GM23338 (cell line): ENCODE data around the gene CDK14. TPM values are rescaled to one million over a fixed set of nuclear protein-coding genes. Genes with fewer than 3 reads are reported as not detected.

ENCODE experiments used
- ATAC-seq: fragments of 200-7000 bp; cut with Tn5 transposase; 3 replicates; pipeline ENCODE4 v1.9.1; 2020
- DNase-seq: peaks from one replicate; pipeline ENCODE4 v3.0.0-alpha.2; 2015; ENCODE audit warnings: low spot score
- H2AFZ ChIP-seq: fragments of 200-600 bp; sonication (generic); 2 replicates; pipeline ENCODE4 v1.8.0; 2016; ENCODE audit warnings: antibody characterized with exemption, mild to moderate bottlenecking, moderate library complexity
- H3F3A ChIP-seq: fragments of 200-600 bp; sonication (generic); replicated peaks from 2 replicates; pipeline ENCODE4 v1.8.0; 2017; ENCODE audit warnings: antibody characterized with exemption, mixed run types, low read depth
- H3K27ac ChIP-seq: fragments of 200-600 bp; sonication (generic); 2 replicates; pipeline ENCODE4 v1.6.1; 2016; ENCODE audit warnings: low read depth
- H3K27me3 ChIP-seq: fragments of 200-600 bp; sonication (generic); 2 replicates; pipeline ENCODE4 v1.8.0; 2016; ENCODE audit warnings: mild to moderate bottlenecking, mixed run types, moderate library complexity; ENCODE audit not compliant: insufficient read depth
- H3K36me3 ChIP-seq: fragments of 200-600 bp; sonication (generic); 2 replicates; pipeline ENCODE4 v1.8.0; 2016; ENCODE audit warnings: mild to moderate bottlenecking; ENCODE audit not compliant: insufficient read depth
- H3K4me1 ChIP-seq: fragments of 200-600 bp; sonication (generic); 2 replicates; pipeline ENCODE4 v1.8.0; 2016; ENCODE audit warnings: mild to moderate bottlenecking, moderate library complexity; ENCODE audit not compliant: insufficient read depth
- H3K4me2 ChIP-seq: fragments of 200-600 bp; sonication (generic); 2 replicates; pipeline ENCODE4 v1.7.1; 2017; ENCODE audit warnings: mixed run types
- H3K4me3 ChIP-seq: fragments of 200-600 bp; sonication (generic); 2 replicates; pipeline ENCODE4 v1.6.1; 2016; ENCODE audit warnings: mixed run types
- H3K79me2 ChIP-seq: fragments of 200-600 bp; sonication (generic); replicated peaks from 2 replicates; pipeline ENCODE4 v1.8.0; 2017; ENCODE audit warnings: mild to moderate bottlenecking; ENCODE audit not compliant: insufficient read depth
- H3K9me2 ChIP-seq: fragments of 200-600 bp; sonication (generic); 2 replicates; pipeline ENCODE4 v1.8.0; 2017; ENCODE audit not compliant: insufficient read depth
- H4K20me1 ChIP-seq: fragments of 200-600 bp; sonication (generic); replicated peaks from 2 replicates; pipeline ENCODE4 v1.8.0; 2017; ENCODE audit warnings: mild to moderate bottlenecking; ENCODE audit not compliant: insufficient read depth
- H3K27ac Mint-ChIP-seq: 2 replicates; pipeline ENCODE4 v1.8.0; 2020; ENCODE audit warnings: inconsistent platforms, mild to moderate bottlenecking, moderate library complexity, mixed read lengths
- H3K27me3 Mint-ChIP-seq: 3 replicates; pipeline ENCODE4 v1.8.0; 2022; ENCODE audit warnings: low read depth, mild to moderate bottlenecking, moderate library complexity, mixed read lengths, inconsistent platforms; ENCODE audit not compliant: insufficient read depth, poor library complexity
- H3K36me3 Mint-ChIP-seq: 3 replicates; pipeline ENCODE4 v1.8.0; 2021; ENCODE audit warnings: low read depth, mild to moderate bottlenecking, inconsistent platforms, moderate library complexity, mixed read lengths
- H3K4me1 Mint-ChIP-seq: 3 replicates; pipeline ENCODE4 v1.8.0; 2020; ENCODE audit warnings: mild to moderate bottlenecking, inconsistent platforms, mixed read lengths
- H3K4me3 Mint-ChIP-seq: 3 replicates; pipeline ENCODE4 v1.8.0; 2021; ENCODE audit warnings: moderate library complexity, mild to moderate bottlenecking, inconsistent platforms, mixed read lengths
- H3K9me3 Mint-ChIP-seq: 3 replicates; pipeline ENCODE4 v1.8.0; 2020; ENCODE audit warnings: moderate library complexity, mild to moderate bottlenecking, inconsistent platforms, mixed read lengths
- CREB1 ChIP-seq: fragments of 250-450 bp; sonication (Bioruptor Pico); IDR thresholded peaks from 2 replicates; pipeline ENCODE4 v1.5.0; 2020; ENCODE audit warnings: low read depth, mild to moderate bottlenecking, moderate library complexity
- ETS1 ChIP-seq: IDR thresholded peaks from 2 replicates; pipeline ENCODE4 v1.6.1; 2016; ENCODE audit warnings: antibody characterized with exemption
- EZH2 ChIP-seq: fragments of 200-600 bp; sonication (generic); IDR thresholded peaks from one replicate; pipeline ENCODE4 v1.8.0; 2017; ENCODE audit warnings: antibody characterized with exemption, mild to moderate bottlenecking, low read depth; ENCODE audit not compliant: unreplicated experiment
- EZH2phosphoT487 ChIP-seq: fragments of 200-600 bp; sonication (generic); IDR thresholded peaks from one replicate; pipeline ENCODE4 v1.8.1; 2018; ENCODE audit warnings: antibody characterized with exemption; ENCODE audit not compliant: unreplicated experiment
- JUNB ChIP-seq: IDR thresholded peaks from one replicate; pipeline ENCODE4 v1.6.1; 2016; ENCODE audit warnings: antibody characterized with exemption; ENCODE audit not compliant: unreplicated experiment
- POLR2AphosphoS5 ChIP-seq: IDR thresholded peaks from 2 replicates; pipeline ENCODE4 v1.6.1; 2016; ENCODE audit warnings: antibody characterized with exemption, low read depth
- REST ChIP-seq: IDR thresholded peaks from one replicate; pipeline ENCODE4 v1.6.1; 2018; ENCODE audit warnings: antibody characterized with exemption; ENCODE audit not compliant: unreplicated experiment
- STAT1 ChIP-seq: IDR thresholded peaks from one replicate; pipeline ENCODE4 v1.6.1; 2016; ENCODE audit warnings: antibody characterized with exemption; ENCODE audit not compliant: unreplicated experiment
- ZNF114 ChIP-seq: fragments of 250-450 bp; sonication (Bioruptor Pico); IDR thresholded peaks from 2 replicates; pipeline ENCODE4 v1.5.0; 2020; ENCODE audit warnings: mild to moderate bottlenecking, moderate library complexity
- ZNF331 ChIP-seq: fragments of 250-450 bp; sonication (Bioruptor Pico); IDR thresholded peaks from 2 replicates; pipeline ENCODE4 v1.5.0; 2020; ENCODE audit warnings: low read depth, mild to moderate bottlenecking, moderate library complexity
- ZNF462 ChIP-seq: fragments of 250-450 bp; sonication (Bioruptor Pico); IDR thresholded peaks from 2 replicates; pipeline ENCODE4 v1.5.0; 2020; ENCODE audit warnings: mild to moderate bottlenecking, moderate library complexity
- polyA plus RNA-seq: library from polyadenylated mRNA; unstranded; fragments of >200 nt; fragmentation: Nextera tagmentation; extraction: Ambion mirVana; gene quantifications from 2 replicates; pipeline ENCODE4 v1.2.1, GENCODE V29; 2016
- total RNA-seq: library from RNA; depleted of rRNA; stranded (reverse); fragments of >200 nt; shearing (Covaris generic); gene quantifications from 2 replicates; pipeline ENCODE4 v1.2.3, GENCODE V29; 2014

The CDK14 gene
- total and polyA plus RNA-seq, 2 experiments from 2014 or later: 11.2 to 24.0 TPM

GRCh38 chr7:90777465-90777864 lies 181.3 kb downstream of the CDK14 start (continued):
- no peak for TF ChIP-seq ZNF462 (CRISPR knock-in tag)
- no peak for TF ChIP-seq REST
- TF ChIP-seq EZH2phosphoT487: no peak
- no peak for TF ChIP-seq ETS1

GRCh38 chr7:90777886-90778285 lies 181.8 kb downstream of the CDK14 start:
- no peaks in the 10 kb centered on the region for H3K27me3 ChIP-seq
- DNase-seq (no peak), ATAC-seq (no peak)
- Mint-ChIP-seq H3K9me3 (no peaks in the 10 kb centered on the region; the same call in 1 of the 3 replicates), H3K27me3 (no peaks in the 10 kb centered on the region), H3K27ac (no peak overlapping the region), H3K4me1 (no peaks in the 10 kb centered on the region; the same call in 2 of the 3 replicates), H3K36me3 (peaks cover 15% of the 10 kb centered on the region; the same call in 2 of the 3 replicates), H3K4me3 (no peak overlapping the region)
- no peak overlapping the region for H3K4me3 ChIP-seq
- H3K36me3 ChIP-seq: no peaks in the 10 kb centered on the region
- H3F3A ChIP-seq: no peaks in the 10 kb centered on the region
- H3K79me2 ChIP-seq: peaks cover 14% of the 10 kb centered on the region
- TF ChIP-seq CREB1 (CRISPR knock-in tag): no peak
- TF ChIP-seq EZH2: no peak
- no peak for TF ChIP-seq ZNF331 (CRISPR knock-in tag)
- no peak for TF ChIP-seq ZNF114 (CRISPR knock-in tag)
- TF ChIP-seq JUNB: no peak
- no peak for TF ChIP-seq STAT1
- no peak for TF ChIP-seq POLR2AphosphoS5
- H3K9me2 ChIP-seq: no peaks in the 10 kb centered on the region
- H3K4me2 ChIP-seq: no peak overlapping the region
- no peaks in the 10 kb centered on the region for H4K20me1 ChIP-seq
- no peak overlapping the region for H2AFZ ChIP-seq
- no peak overlapping the region for H3K27ac ChIP-seq
- no peaks in the 10 kb centered on the region for H3K4me1 ChIP-seq
